ENCODE measurements around the gene SLC17A8. TPM values are rescaled to one million over a fixed set of nuclear protein-coding genes. Genes with fewer than 3 reads are reported as not detected.
"Not testable (repeated sequence)": the region's sequence is repeated elsewhere in the genome, so short reads cannot be mapped to it uniquely, and the experiment has no call there.

SLC17A8 gene
- total RNA-seq (under 1 TPM in 7 of 9 donors, not detected in 2; 0.11 to 0.85 (median 0.51) TPM), polyA plus RNA-seq (under 1 TPM in 1 of 3 donors, not detected in 2; 0.09 TPM)
- long read RNA-seq, donor 1, result 0 reads
- long read RNA-seq, donor 2, result 0 reads
- long read RNA-seq, donor 3, result 0 reads
- long read RNA-seq, donor 4, result 0 reads
- long read RNA-seq, donor 5, result 0 reads
- long read RNA-seq, donor 6, result 0 reads
- long read RNA-seq, donor 7, result 0 reads
- long read RNA-seq, donor 8, result 0 reads
- long read RNA-seq, donor 9, result 0 reads
- long read RNA-seq, donor 10, result 0 reads

DNA sequence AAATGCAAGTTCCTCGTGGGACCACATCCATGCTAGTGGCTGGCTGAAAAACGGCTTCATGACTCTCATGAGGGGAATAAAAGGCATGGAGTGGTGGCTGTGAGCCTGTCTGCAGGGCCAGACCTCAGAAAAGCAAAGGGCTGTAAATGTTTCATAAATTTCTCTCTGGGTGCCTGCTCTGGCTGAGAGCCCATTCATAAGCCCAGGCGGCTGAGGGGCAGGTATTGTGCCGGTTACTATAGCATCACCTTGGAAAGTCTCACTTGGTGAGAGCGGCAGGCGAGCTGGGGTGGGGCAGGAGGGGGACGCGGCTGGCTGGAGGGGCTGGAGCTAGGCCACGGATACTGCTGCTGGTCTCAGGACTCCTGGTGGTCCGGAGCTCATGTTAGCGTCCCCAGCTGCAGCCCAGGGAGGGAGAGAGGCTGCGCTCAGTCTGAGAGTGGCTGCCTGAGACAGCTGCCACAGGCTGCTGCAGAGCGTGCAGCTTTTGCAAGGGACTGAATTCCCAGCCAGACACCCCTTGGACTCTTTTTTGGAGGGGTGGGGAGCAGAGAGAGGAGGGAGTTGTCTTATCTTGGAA is at the start of gene SLC17A8:
TSS of gene SLC17A8 (plus strand) at position 431 of the 580 bp plus-strand sequence. CDS start 318 bp downstream, outside the sequence.
- DNase-seq, result no peak
- Histone ChIP-seq H3K4me1 (replicated peaks in 1 of 2) (no peaks in the 10 kb centered on the region), H3K36me3 (replicated peaks in 1 of 2) (no peaks in the 10 kb centered on the region), H3K9me3 (replicated peaks in 1 of 3) (no peaks in the 10 kb centered on the region), H3K4me3 (no peak within 1 kb of the TSS), H3K27ac (no peak within 1 kb of the TSS), H3K27me3 (peaks cover 4% of the 10 kb centered on the region)
- 30 to 62% (median 43%) methylated on average over 5 to 13 of the region's 13 CpGs for WGBS, 4 donors
- intact Hi-C loops (cut with DNase I), result loop anchor here in 1 of 2 donors (10.0 kb wide), 1 partner anchor 378 kb away; no protein-coding TSS in a partner anchor
- TF ChIP-seq, protein P1, sequence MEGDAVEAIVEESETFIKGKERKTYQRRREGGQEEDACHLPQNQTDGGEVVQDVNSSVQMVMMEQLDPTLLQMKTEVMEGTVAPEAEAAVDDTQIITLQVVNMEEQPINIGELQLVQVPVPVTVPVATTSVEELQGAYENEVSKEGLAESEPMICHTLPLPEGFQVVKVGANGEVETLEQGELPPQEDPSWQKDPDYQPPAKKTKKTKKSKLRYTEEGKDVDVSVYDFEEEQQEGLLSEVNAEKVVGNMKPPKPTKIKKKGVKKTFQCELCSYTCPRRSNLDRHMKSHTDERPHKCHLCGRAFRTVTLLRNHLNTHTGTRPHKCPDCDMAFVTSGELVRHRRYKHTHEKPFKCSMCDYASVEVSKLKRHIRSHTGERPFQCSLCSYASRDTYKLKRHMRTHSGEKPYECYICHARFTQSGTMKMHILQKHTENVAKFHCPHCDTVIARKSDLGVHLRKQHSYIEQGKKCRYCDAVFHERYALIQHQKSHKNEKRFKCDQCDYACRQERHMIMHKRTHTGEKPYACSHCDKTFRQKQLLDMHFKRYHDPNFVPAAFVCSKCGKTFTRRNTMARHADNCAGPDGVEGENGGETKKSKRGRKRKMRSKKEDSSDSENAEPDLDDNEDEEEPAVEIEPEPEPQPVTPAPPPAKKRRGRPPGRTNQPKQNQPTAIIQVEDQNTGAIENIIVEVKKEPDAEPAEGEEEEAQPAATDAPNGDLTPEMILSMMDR (IDR thresholded peaks at IDR 0.05), result no peak
- TF ChIP-seq POLR2A (IDR thresholded peaks at IDR 0.05), result no peak

DNA sequence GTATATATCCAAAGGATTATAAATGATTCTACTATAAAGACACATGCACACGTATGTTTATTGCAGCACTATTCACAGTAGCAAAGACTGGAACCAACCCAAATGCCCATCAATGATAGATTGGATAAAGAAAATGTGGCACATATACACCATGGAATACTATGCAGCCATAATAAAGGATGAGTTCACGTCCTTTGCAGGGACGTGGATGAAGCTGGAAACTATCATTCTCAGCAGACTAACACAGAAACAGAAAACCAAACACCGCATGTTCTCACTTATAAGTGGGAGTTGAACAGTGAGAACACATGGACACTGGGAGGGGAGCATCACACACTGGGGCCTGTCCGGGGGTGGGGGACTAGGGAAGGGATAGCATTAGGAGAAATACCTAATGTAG is 48.7 kb upstream of the SLC17A8 start:
- WGBS, 4 donors, result 95 to 98% (median 97%) methylated on average over 5 of the region's 5 CpGs
- H3K27ac ChIP-seq; DNase-seq; intact Hi-C loops (cut with DNase I); H3K4me1 ChIP-seq (replicated peaks in 1 of 2); H3K9me3 ChIP-seq (replicated peaks in 1 of 3); H3K4me3 ChIP-seq; H3K27me3 ChIP-seq: not testable (repeated sequence)
- peaks cover 0 to 12% of the 10 kb centered on the region in 2 donors for H3K36me3 ChIP-seq (replicated peaks in 1 of 2)

DNA sequence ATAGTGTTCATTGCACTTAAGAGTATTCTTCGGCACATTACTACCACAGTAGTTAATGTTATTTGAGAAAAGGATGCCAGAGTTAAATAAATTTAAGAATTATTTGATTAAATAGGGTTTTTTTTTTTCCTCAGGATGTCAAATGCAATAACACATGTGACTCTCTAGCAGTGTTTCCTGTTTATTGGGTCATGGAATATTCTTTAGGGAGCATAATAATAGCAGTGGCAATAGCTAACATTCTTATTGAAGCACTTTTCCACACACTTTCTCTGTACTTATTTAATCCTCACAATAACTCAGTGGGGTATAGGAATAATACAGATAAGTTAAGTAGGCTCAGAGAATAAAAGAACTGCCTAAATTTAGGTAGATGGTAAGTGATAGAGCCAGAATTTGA is 45.6 kb upstream of the SLC17A8 start:
- no peaks in the 10 kb centered on the region for H3K4me1 ChIP-seq (replicated peaks in 1 of 2)
- intact Hi-C loops (cut with DNase I), result no loop called here

DNA sequence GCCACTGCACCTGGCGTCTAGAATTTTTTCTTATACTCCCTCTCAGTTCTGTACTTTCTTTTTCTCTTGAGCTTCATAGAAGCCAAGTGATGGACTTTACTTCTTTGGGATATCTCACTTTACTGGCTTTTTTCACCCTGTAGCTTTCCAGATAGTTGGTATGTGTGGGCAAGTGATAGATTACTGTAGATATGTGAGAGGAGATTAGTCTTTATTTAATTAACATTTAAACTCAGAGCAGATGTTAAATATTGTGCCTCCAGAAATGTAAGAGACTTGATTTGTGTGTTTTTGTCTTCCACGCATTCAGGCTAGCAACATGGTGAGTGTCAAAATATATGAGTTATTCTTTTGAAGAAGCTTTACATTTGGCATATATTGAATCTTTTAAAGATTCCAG is 39.5 kb upstream of the SLC17A8 start:
- Histone ChIP-seq H3K9me3 (replicated peaks in 1 of 3) (no peaks in the 10 kb centered on the region), H3K4me3 (no peak overlapping the region), H3K36me3 (replicated peaks in 1 of 2) (peaks cover 0 to 23% of the 10 kb centered on the region in 2 donors), H3K27me3 (no peaks in the 10 kb centered on the region), H3K27ac (no peak overlapping the region), H3K4me1 (replicated peaks in 1 of 2) (no peaks in the 10 kb centered on the region)
- WGBS, 4 donors, result 88 to 98% (median 93%) methylated on average over 2 of the region's 2 CpGs
- no peak for DNase-seq
- no peak for TF ChIP-seq POLR2A (IDR thresholded peaks at IDR 0.05)
- TF ChIP-seq, protein P1 (IDR thresholded peaks at IDR 0.05), result no peak
- intact Hi-C loops (cut with DNase I), result no loop called here

More for the DNA sequence above, 45.6 kb upstream of the SLC17A8 start:
- no peak for TF ChIP-seq POLR2A (IDR thresholded peaks at IDR 0.05)
- TF ChIP-seq, protein P1 (IDR thresholded peaks at IDR 0.05), result no peak
- no peaks in the 10 kb centered on the region for H3K9me3 ChIP-seq (replicated peaks in 1 of 3)
- H3K36me3 ChIP-seq (replicated peaks in 1 of 2), result peaks cover 0 to 22% of the 10 kb centered on the region in 2 donors
- DNase-seq, result no peak
- no peak overlapping the region for H3K4me3 ChIP-seq
- H3K27ac ChIP-seq, result no peak overlapping the region
- 71 to 94% (median 89%) methylated on average over 1 of the region's 1 CpG for WGBS, 4 donors
- no peaks in the 10 kb centered on the region for H3K27me3 ChIP-seq
